HL-60 (cell line): ENCODE measurements around the gene CACNA2D1.

Experiments
- CTCF ChIP-seq: IDR thresholded peaks from one replicate; pipeline ENCODE4 v1.5.1; 2011; ENCODE audit warnings: low read length, control low read depth, inconsistent platforms; ENCODE audit not compliant: insufficient read depth
- REST ChIP-seq: IDR thresholded peaks from 2 replicates; pipeline ENCODE4 v1.6.1; 2012; ENCODE audit warnings: low read depth; ENCODE audit not compliant: insufficient replicate concordance

DNA sequence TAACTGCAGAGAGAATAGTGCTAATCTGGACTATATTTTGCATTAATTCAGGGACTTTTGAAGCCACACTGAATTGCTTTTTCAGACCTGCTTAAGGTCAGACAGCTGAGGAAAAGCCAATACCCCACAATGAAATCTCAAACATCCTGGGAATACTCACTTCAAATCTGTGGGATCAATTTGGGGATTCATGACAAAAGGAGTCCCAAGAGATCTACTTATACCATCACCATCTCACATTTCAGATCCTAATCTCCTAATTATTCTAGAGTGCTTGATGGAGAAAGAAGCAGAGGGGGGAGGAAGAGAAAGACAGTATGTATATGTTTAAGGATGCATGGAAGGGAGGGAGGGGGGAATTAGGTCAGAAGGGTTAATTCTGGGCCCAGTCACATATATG lies 202.2 kb downstream of the CACNA2D1 start:
- TF ChIP-seq REST (no peak), CTCF (no peak)
